ENCODE data around the gene CATSPER3. TPM values are rescaled to one million over a fixed set of nuclear protein-coding genes. Genes with fewer than 3 reads are reported as not detected.

Gene CATSPER3
- 0.57 and 0.68 TPM in 2 replicates for total RNA-seq (2021)
- percentile 43 among the genes with signal in this experiment for Bru-seq, nascent RNA
- BruChase-seq, experiment 1, labeled RNA remaining after a 2-hour chase = percentile 51 among the genes with signal in this experiment
- percentile 39 among the genes with signal in this experiment for BruChase-seq, experiment 2, labeled RNA remaining after a 6-hour chase
- long read RNA-seq = 0 reads

DNA sequence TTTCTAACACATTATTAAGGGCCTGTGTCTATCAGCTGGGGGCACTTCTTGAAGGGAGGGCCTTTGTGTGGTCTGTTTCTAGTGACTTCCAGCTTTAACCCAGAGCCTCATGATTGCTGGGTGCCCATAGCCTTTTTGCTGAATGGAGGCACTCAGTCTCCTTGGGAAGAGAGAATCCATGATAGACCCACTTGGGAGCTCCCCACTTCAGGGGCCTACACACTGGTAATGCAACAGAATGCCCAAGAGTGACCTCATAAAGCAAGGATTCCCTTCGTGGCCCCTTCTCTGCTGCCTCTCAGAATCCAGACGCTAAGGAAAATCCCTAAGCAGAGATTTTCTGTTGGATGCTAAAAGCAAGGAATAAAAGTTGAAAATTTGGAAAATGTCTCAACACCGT lies at the start of gene CATSPER3:
Gene CATSPER3 (plus strand): TSS at position 301 of the 400 bp plus-strand sequence. CDS start 85 bp downstream, at position 386.
- H3K9me2 ChIP-seq (ENCODE audit: insufficient read depth) = no peaks in the 10 kb centered on the region
- H3K4me3 ChIP-seq = no peak within 1 kb of the TSS
- peak within 1 kb of the TSS; percentile 64 for H3K27ac ChIP-seq
- no peaks in the 10 kb centered on the region for H3K79me2 ChIP-seq (ENCODE audit: low read depth)
- H3F3A ChIP-seq (ENCODE audit: insufficient read depth, low read depth) = peaks cover 24% of the 10 kb centered on the region; the same call in 1 of the 2 replicates
- H3K27me3 ChIP-seq (ENCODE audit: insufficient read depth, low read depth) = no peaks in the 10 kb centered on the region
- no peak for DNase-seq
- CTCF ChIA-PET = no interaction called here
- H3K9me3 ChIP-seq (ENCODE audit: insufficient read depth, low read depth) = no peaks in the 10 kb centered on the region
- no peak within 1 kb of the TSS for H2AFZ ChIP-seq
- TF ChIP-seq EZH2 (IDR thresholded peaks at IDR 0.05; ENCODE audit: low read depth) (no peak), CTCF (conservative IDR thresholded peaks at IDR 0.05) (no peak)
- no TSS peak for BruUV-seq (replicated peaks)
- H3K36me3 ChIP-seq (ENCODE audit: low read depth) = no peaks in the 10 kb centered on the region
- peaks cover 28% of the 10 kb centered on the region for H3K4me1 ChIP-seq (replicated peaks; ENCODE audit: insufficient read depth)
- peak within 1 kb of the TSS; percentile 54 for H3K4me2 ChIP-seq
- POLR2A ChIA-PET (ENCODE audit: unreplicated experiment) = interaction anchor here (0.7 kb wide), 1 partner anchor 19 kb away, joined by 8 read pairs; no protein-coding TSS in a partner anchor
- no peaks in the 10 kb centered on the region for H4K20me1 ChIP-seq (ENCODE audit: insufficient read depth)
- intact Hi-C loops (cut with micrococcal nuclease; ENCODE audit: unreplicated experiment) = no loop called here

GRCh38 chr5:134918861-134919260 lies 48.8 kb upstream of the CATSPER3 start:
- intact Hi-C loops (cut with micrococcal nuclease; ENCODE audit: unreplicated experiment) = loop anchor here (10.0 kb wide), 1 partner anchor 416 kb away; no protein-coding TSS in a partner anchor
- DNase-seq = no peak
- no peak overlapping the region for H3K4me3 ChIP-seq
- no peaks in the 10 kb centered on the region for H3K79me2 ChIP-seq (ENCODE audit: low read depth)
- H3F3A ChIP-seq (ENCODE audit: insufficient read depth, low read depth) = no peaks in the 10 kb centered on the region
- BruUV-seq (replicated peaks) = no TSS peak
- no peaks in the 10 kb centered on the region for H3K9me3 ChIP-seq (ENCODE audit: insufficient read depth, low read depth)
- 0 out of 2 replicates have a peak, but pooled peaks cover 10% of the 10 kb centered on the region for H3K36me3 ChIP-seq (ENCODE audit: low read depth)
- H3K4me2 ChIP-seq = no peak overlapping the region
- no peaks in the 10 kb centered on the region for H3K9me2 ChIP-seq (ENCODE audit: insufficient read depth)
- POLR2A ChIA-PET (ENCODE audit: unreplicated experiment) = no interaction called here
- CTCF ChIA-PET = no interaction called here
- no peaks in the 10 kb centered on the region for H3K27me3 ChIP-seq (ENCODE audit: insufficient read depth, low read depth)
- H3K27ac ChIP-seq = no peak overlapping the region
- peaks cover 6% of the 10 kb centered on the region; the same call in 1 of the 2 replicates for H4K20me1 ChIP-seq (ENCODE audit: insufficient read depth)
- no peak for TF ChIP-seq CTCF (conservative IDR thresholded peaks at IDR 0.05)
- no peak for TF ChIP-seq EZH2 (IDR thresholded peaks at IDR 0.05; ENCODE audit: low read depth)
- H3K4me1 ChIP-seq (replicated peaks; ENCODE audit: insufficient read depth) = no peaks in the 10 kb centered on the region
- no peak overlapping the region for H2AFZ ChIP-seq

GRCh38 chr5:134920848-134921575 lies 46.7 kb upstream of the CATSPER3 start:
- H4K20me1 ChIP-seq (ENCODE audit: insufficient read depth) = peaks cover 6% of the 10 kb centered on the region; the same call in 1 of the 2 replicates
- no peaks in the 10 kb centered on the region for H3K4me1 ChIP-seq (replicated peaks; ENCODE audit: insufficient read depth)
- H3K4me2 ChIP-seq = no peak overlapping the region
- H3K9me3 ChIP-seq (ENCODE audit: insufficient read depth, low read depth) = no peaks in the 10 kb centered on the region
- H3K27me3 ChIP-seq (ENCODE audit: insufficient read depth, low read depth) = no peaks in the 10 kb centered on the region
- no peaks in the 10 kb centered on the region for H3K9me2 ChIP-seq (ENCODE audit: insufficient read depth)
- DNase-seq = no peak
- no peak for TF ChIP-seq CTCF (conservative IDR thresholded peaks at IDR 0.05)
- TF ChIP-seq EZH2 (IDR thresholded peaks at IDR 0.05; ENCODE audit: low read depth) = no peak
- ChIA-PET POLR2A (ENCODE audit: unreplicated experiment) (no interaction called here), CTCF (no interaction called here)
- no TSS peak for BruUV-seq (replicated peaks)
- no peak overlapping the region for H3K27ac ChIP-seq
- no peak overlapping the region for H3K4me3 ChIP-seq
- H3K79me2 ChIP-seq (ENCODE audit: low read depth) = no peaks in the 10 kb centered on the region
- H3K36me3 ChIP-seq (ENCODE audit: low read depth) = 0 out of 2 replicates have a peak, but pooled peaks cover 10% of the 10 kb centered on the region
- H2AFZ ChIP-seq = no peak overlapping the region
- H3F3A ChIP-seq (ENCODE audit: insufficient read depth, low read depth) = no peaks in the 10 kb centered on the region
- intact Hi-C loops (cut with micrococcal nuclease; ENCODE audit: unreplicated experiment) = no loop called here

Measured in PC-9 (cell line).